Transverse colon (tissue), 4 donors: ENCODE measurements around the gene GKN1. TPM values are rescaled to one million over a fixed set of nuclear protein-coding genes. Genes with fewer than 3 reads are reported as not detected.
A peak's percentile ranks its signal among the peaks of the same experiment; 100 is the strongest.

Experiments used
- DNase-seq: peaks from one replicate; pipeline ENCODE4 v3.0.0-alpha.2; 2019
- H3K27ac ChIP-seq, 4 donors: fragments of 200-600 bp; sonication (generic); 2 replicates each; pipeline ENCODE4 v1.5.1; 2016 to 2018; ENCODE audit warnings: inconsistent platforms in 4 of 4
- H3K27me3 ChIP-seq: fragments of 200-600 bp; sonication (generic); 2 replicates; pipeline ENCODE4 v1.5.1; 2017; ENCODE audit warnings: inconsistent platforms
- H3K36me3 ChIP-seq, 4 donors: fragments of 200-600 bp; sonication (generic); 2 replicates each; pipeline ENCODE4 v1.5.1; 2017 to 2019; ENCODE audit warnings: inconsistent platforms in 4 of 4
- H3K4me1 ChIP-seq, 4 donors: fragments of 200-600 bp; sonication (generic); 2 replicates each; pipeline ENCODE4 v1.5.1; 2017 to 2020; ENCODE audit warnings: inconsistent platforms in 4 of 4
- H3K4me3 ChIP-seq, 4 donors: fragments of 200-600 bp; sonication (generic); 1 replicate in 1 of 4; 2 replicates in 3 of 4; pipeline versions ENCODE4 v1.5.1 to v1.6.1; 2017 to 2019; ENCODE audit warnings: inconsistent platforms in 4 of 4
- H3K9me3 ChIP-seq, 2 donors: fragments of 200-600 bp; sonication (generic); 2 replicates each; pipeline ENCODE4 v1.5.1; 2017 to 2019; ENCODE audit warnings: inconsistent platforms in 2 of 2
- CTCF ChIP-seq, 5 experiments: fragments of 200-600 bp in 3 of 5; fragments of 450-650 bp in 2 of 5; sonication (generic) in 3 of 5; IDR thresholded peaks; 1 replicate in 2 of 5; 2 replicates in 3 of 5; pipeline ENCODE4 v1.5.1; 2016 to 2017; ENCODE audit warnings: antibody characterized with exemption in 5 of 5, inconsistent platforms in 3 of 5, mild to moderate bottlenecking in 2 of 5, moderate library complexity in 1 of 5
- EP300 ChIP-seq: sonication (generic); formaldehyde crosslinking; IDR thresholded peaks from one replicate; pipeline ENCODE4 v1.6.1; 2017; ENCODE audit warnings: antibody characterized with exemption, low read depth
- POLR2A ChIP-seq: fragments of 450-650 bp; IDR thresholded peaks from one replicate; pipeline ENCODE4 v1.6.1; 2016; ENCODE audit warnings: antibody characterized with exemption, mild to moderate bottlenecking, moderate library complexity
- POLR2AphosphoS5 ChIP-seq, 3 donors: sonication (generic); formaldehyde crosslinking; IDR thresholded peaks; one replicate each; pipeline ENCODE4 v1.6.1; 2016; ENCODE audit warnings: antibody characterized with exemption in 3 of 3
- WGBS, 2 donors: methylation state at CpG; one replicate each; pipeline ENCODE4 v1.1.5; 2018; ENCODE audit warnings: low coverage in 1 of 2; 5-methylcytosine and 5-hydroxymethylcytosine counted together
- in situ Hi-C, 4 donors: fragments of 200-750 bp; cut with MboI; loops; one replicate each; pipeline versions ENCODE4 v1.15.0 to v1.15.1; 2017; ENCODE audit warnings: low sequenced_read_pairs in 3 of 4, low pct_ligation_motif_present in 1 of 4, low pct_unique_long_range_greater_than_20kb in 1 of 4
- intact Hi-C: fragments of 100-400 bp; cut with DNase I; formaldehyde crosslinking; loops from one replicate; pipeline ENCODE4 v1.15.1; 2023; ENCODE audit warnings: low total_unique reads
- total RNA-seq, 4 donors: library from RNA; depleted of rRNA; stranded (reverse); fragments of >200 nt; gene quantifications; one replicate each; pipeline ENCODE4 v1.1.0, GENCODE V29; 2016

The GKN1 gene
- total RNA-seq, 4 donors from 2014 or later: not detected

- Histone ChIP-seq H3K9me3 (no peaks in the 10 kb centered on the region), H3K4me1 (no peaks in the 10 kb centered on the region), H3K27ac (no peak overlapping the region), H3K27me3 (peaks cover 13% of the 10 kb centered on the region), H3K36me3 (no peaks in the 10 kb centered on the region), H3K4me3 (no peak overlapping the region)
- intact Hi-C loops: no loop called here
- in situ Hi-C loops: no loop called here
- WGBS, 2 donors: 75 to 81% methylated on average over 1 of the region's 1 CpG
- TF ChIP-seq POLR2AphosphoS5 (IDR thresholded peaks at IDR 0.05) (no peak), POLR2A (no peak), EP300 (no peak), CTCF (IDR thresholded peaks at IDR 0.05) (no peak)
- DNase-seq: no peak
These were observed 34.1 kb upstream of the GKN1 start for GRCh38 chr2:68940369-68940768.

- no peak for DNase-seq
- intact Hi-C loops: no loop called here
These were observed 31.6 kb upstream of the GKN1 start for GRCh38 chr2:68942827-68943226.

GRCh38 chr2:68943581-68944568, 30.6 kb upstream of the GKN1 start:
- WGBS, 2 donors: 43% methylated on average over 27 of the region's 27 CpGs; no CpG with 5 or more reads in 1 of the 2 donors
- Histone ChIP-seq H3K27me3 (peaks cover 13% of the 10 kb centered on the region), H3K27ac (no peak overlapping the region), H3K36me3 (no peaks in the 10 kb centered on the region), H3K9me3 (no peaks in the 10 kb centered on the region), H3K4me3 (no peak overlapping the region), H3K4me1 (no peaks in the 10 kb centered on the region)
- TF ChIP-seq POLR2AphosphoS5 (IDR thresholded peaks at IDR 0.05) (no peak), POLR2A (no peak), CTCF (IDR thresholded peaks at IDR 0.05) (peak; percentile 64 to 89 (median 85))
- peak; percentile 59 for DNase-seq
- in situ Hi-C loops (no loop called here), intact Hi-C loops (no loop called here)

More at GRCh38 chr2:68942827-68943226, 31.6 kb upstream of the GKN1 start:
- peaks cover 13% of the 10 kb centered on the region for H3K27me3 ChIP-seq
- in situ Hi-C loops: no loop called here
- no peaks in the 10 kb centered on the region for H3K9me3 ChIP-seq
- no peaks in the 10 kb centered on the region for H3K4me1 ChIP-seq
- no peak overlapping the region for H3K4me3 ChIP-seq
- no peaks in the 10 kb centered on the region for H3K36me3 ChIP-seq
- no peak overlapping the region for H3K27ac ChIP-seq
- TF ChIP-seq POLR2A: no peak
- no peak for TF ChIP-seq POLR2AphosphoS5 (IDR thresholded peaks at IDR 0.05)
- no peak for TF ChIP-seq CTCF (IDR thresholded peaks at IDR 0.05)
- TF ChIP-seq EP300: no peak

GRCh38 chr2:68946117-68946516, 28.3 kb upstream of the GKN1 start:
- no peaks in the 10 kb centered on the region for H3K9me3 ChIP-seq
- in situ Hi-C loops (no loop called here), intact Hi-C loops (no loop called here)
- peaks cover 11% of the 10 kb centered on the region for H3K27me3 ChIP-seq
- 56 to 58% methylated on average over 3 of the region's 3 CpGs for WGBS, 2 donors
- TF ChIP-seq CTCF (IDR thresholded peaks at IDR 0.05) (no peak), POLR2A (no peak), EP300 (no peak), POLR2AphosphoS5 (IDR thresholded peaks at IDR 0.05) (no peak)
- DNase-seq: no peak
- H3K36me3 ChIP-seq: no peaks in the 10 kb centered on the region
- no peaks in the 10 kb centered on the region for H3K4me1 ChIP-seq
- no peak overlapping the region for H3K27ac ChIP-seq
- H3K4me3 ChIP-seq: no peak overlapping the region
